DND-41 (cell line): Measurements from ENCODE around the gene MRPL55.

Source experiments
- ATAC-seq: fragments of 200-7000 bp; cut with Tn5 transposase; 3 replicates; pipeline ENCODE4 v1.9.1; 2021; ENCODE audit warnings: low read depth; ENCODE audit not compliant: insufficient read depth
- DNase-seq: peaks from one replicate; pipeline ENCODE4 v3.0.0-alpha.2; 2020
- H2AFZ ChIP-seq: 2 replicates; pipeline ENCODE4 v1.6.0; 2012; ENCODE audit warnings: low read depth, low read length
- H3K27ac ChIP-seq: 2 replicates; pipeline ENCODE4 v1.5.1; 2012; ENCODE audit warnings: low read length, inconsistent platforms
- H3K27me3 ChIP-seq: fragments of 200-600 bp; sonication (generic); 2 replicates; pipeline ENCODE4 v1.6.0; 2012; ENCODE audit warnings: low read length, mild to moderate bottlenecking, inconsistent platforms; ENCODE audit not compliant: insufficient read depth, poor library complexity
- H3K36me3 ChIP-seq: 2 replicates; pipeline ENCODE4 v1.5.1; 2012; ENCODE audit warnings: low read length, inconsistent platforms; ENCODE audit not compliant: insufficient read depth
- H3K4me1 ChIP-seq: 2 replicates; pipeline ENCODE4 v1.5.1; 2012; ENCODE audit warnings: mild to moderate bottlenecking, low read length; ENCODE audit not compliant: insufficient read depth
- H3K4me2 ChIP-seq: 2 replicates; pipeline ENCODE4 v1.6.0; 2012; ENCODE audit warnings: mild to moderate bottlenecking, moderate library complexity, low read length, inconsistent platforms; ENCODE audit not compliant: insufficient read depth
- H3K4me3 ChIP-seq, 2 experiments: fragments of 200-600 bp in 1 of 2; shearing (Covaris generic) in 1 of 2; 2 replicates each; pipeline ENCODE4 v1.5.1; 2012 to 2016; ENCODE audit warnings: inconsistent platforms in 2 of 2, low read length in 2 of 2, mild to moderate bottlenecking in 2 of 2, low read depth in 1 of 2, moderate library complexity in 1 of 2
- H3K79me2 ChIP-seq: 2 replicates; pipeline ENCODE4 v1.6.0; 2012; ENCODE audit warnings: low read length, inconsistent platforms; ENCODE audit not compliant: insufficient read depth
- H3K9ac ChIP-seq: 2 replicates; pipeline ENCODE4 v1.6.0; 2012; ENCODE audit warnings: low read depth, mild to moderate bottlenecking, inconsistent platforms, low read length, moderate library complexity
- H3K9me3 ChIP-seq: 2 replicates; pipeline ENCODE4 v1.5.1; 2012; ENCODE audit warnings: low read length, moderate library complexity, mild to moderate bottlenecking, inconsistent platforms; ENCODE audit not compliant: insufficient read depth, severe bottlenecking
- H4K20me1 ChIP-seq: 2 replicates; pipeline ENCODE4 v1.6.0; 2012; ENCODE audit warnings: low read length; ENCODE audit not compliant: insufficient read depth
- EZH2 ChIP-seq: IDR thresholded peaks from 3 replicates; pipeline ENCODE4 v1.6.1; 2012; ENCODE audit warnings: borderline replicate concordance, low read depth, mild to moderate bottlenecking, moderate library complexity, low read length, inconsistent platforms; ENCODE audit not compliant: severe bottlenecking
- TF ChIP-seq, protein P1 (sequence below): IDR thresholded peaks from 2 replicates; pipeline ENCODE4 v1.5.1; 2012; ENCODE audit warnings: borderline replicate concordance, low read length, moderate library complexity, mild to moderate bottlenecking; ENCODE audit not compliant: poor library complexity, severe bottlenecking; ENCODE audit errors: extremely low read depth

Gene MRPL55

DNA sequence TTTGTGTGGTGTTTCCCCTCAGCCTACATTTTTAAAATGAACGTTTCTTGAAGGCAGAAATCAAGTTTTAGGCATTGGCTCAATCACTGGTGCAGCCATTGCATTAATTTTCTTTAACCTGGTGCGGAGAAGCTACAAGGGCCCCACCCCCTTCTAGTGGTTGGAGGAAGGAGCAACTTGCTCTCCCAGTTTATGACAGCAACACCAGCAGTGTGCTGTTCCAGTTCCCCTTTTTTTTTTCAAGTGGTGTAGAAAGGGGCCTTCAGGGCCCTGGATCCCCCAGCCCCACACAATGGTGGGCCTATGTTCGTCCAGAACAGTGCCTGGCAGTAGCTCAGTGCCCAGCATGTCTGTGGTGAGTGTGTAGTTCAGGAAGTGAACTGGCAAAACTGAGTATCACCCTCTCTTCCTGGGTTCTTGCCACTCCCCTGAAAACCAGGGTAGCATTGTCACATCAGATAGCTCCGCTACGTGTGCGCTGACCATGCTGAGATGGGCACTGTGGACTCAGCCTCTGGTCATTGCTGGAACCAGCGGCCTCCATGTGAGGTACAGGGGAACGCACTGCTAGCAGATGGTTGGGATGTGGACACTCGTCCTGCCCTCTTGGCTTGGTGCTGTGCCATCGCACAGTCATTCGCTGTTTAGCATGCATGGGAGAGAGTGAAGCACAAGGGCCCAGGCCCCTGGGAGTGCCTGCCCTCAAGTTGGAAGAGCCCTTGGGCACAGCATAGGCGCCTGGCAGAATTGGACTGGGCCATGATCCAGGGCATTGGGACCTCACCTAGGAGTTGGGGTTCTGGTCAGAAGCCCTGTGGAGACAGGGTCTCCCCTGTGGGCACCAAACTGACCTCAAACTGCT lies 19.3 kb downstream of the MRPL55 start:
- H3K27me3 ChIP-seq, result no peaks in the 10 kb centered on the region
- H3K4me1 ChIP-seq, result peaks cover 28% of the 10 kb centered on the region
- TF ChIP-seq, protein P1, sequence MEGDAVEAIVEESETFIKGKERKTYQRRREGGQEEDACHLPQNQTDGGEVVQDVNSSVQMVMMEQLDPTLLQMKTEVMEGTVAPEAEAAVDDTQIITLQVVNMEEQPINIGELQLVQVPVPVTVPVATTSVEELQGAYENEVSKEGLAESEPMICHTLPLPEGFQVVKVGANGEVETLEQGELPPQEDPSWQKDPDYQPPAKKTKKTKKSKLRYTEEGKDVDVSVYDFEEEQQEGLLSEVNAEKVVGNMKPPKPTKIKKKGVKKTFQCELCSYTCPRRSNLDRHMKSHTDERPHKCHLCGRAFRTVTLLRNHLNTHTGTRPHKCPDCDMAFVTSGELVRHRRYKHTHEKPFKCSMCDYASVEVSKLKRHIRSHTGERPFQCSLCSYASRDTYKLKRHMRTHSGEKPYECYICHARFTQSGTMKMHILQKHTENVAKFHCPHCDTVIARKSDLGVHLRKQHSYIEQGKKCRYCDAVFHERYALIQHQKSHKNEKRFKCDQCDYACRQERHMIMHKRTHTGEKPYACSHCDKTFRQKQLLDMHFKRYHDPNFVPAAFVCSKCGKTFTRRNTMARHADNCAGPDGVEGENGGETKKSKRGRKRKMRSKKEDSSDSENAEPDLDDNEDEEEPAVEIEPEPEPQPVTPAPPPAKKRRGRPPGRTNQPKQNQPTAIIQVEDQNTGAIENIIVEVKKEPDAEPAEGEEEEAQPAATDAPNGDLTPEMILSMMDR, result no peak
- TF ChIP-seq EZH2, result no peak
- no peak for ATAC-seq
- H4K20me1 ChIP-seq, result peaks cover 95% of the 10 kb centered on the region
- H3K79me2 ChIP-seq, result peaks cover 100% of the 10 kb centered on the region
- H2AFZ ChIP-seq, result no peak overlapping the region
- peaks cover 28% of the 10 kb centered on the region for H3K9me3 ChIP-seq
- peak overlapping the region; percentile 33 for H3K4me2 ChIP-seq
- no peak overlapping the region for H3K4me3 ChIP-seq
- DNase-seq, result no peak
- H3K27ac ChIP-seq, result peak overlapping the region; percentile 20; the same call in 1 of the 2 replicates
- peaks cover 93% of the 10 kb centered on the region for H3K36me3 ChIP-seq
- H3K9ac ChIP-seq, result no peak overlapping the region

DNA sequence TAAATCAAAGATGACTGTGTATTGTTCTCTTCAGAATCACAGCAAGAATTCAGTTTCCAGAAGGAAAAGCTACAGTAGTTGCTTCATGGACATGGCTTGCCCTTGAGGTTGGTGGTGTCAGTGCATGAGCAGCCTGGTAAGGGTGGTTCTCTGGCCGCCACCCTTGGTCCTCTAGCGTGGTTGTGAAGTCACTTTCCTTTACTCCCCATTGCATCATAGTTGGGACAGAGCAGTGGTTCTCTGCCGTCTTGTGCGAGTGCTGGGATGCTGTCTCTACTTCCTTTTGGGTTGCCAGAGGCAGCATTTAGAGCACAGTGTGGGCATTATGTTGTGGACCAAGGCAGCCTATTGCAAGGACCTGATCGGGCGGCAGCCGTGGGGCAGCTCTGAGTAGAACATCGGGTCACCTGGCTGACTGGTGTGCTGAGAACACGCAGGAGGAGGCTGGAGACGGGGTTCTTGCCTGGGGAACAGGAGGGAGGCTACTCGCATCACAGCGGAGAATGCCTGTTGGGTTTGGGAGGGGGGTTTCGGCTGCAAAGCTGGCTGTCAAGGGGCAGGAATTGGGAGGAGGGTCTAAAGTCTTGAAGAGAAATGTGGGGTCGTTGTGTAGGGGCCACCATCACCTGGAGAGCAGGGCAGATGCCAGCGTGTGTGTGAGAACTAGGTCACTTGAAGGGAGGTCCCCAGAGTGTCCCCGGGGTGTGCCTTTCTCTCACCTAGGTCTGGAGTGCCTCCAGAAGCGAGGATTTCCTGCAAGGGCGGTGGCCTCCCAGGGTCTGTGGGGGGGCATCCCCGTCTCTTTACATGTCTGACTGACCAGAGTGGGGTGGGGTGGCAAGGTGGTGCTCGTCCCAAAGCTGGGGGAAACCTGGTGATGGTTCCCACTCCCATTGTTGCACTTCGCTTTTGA lies 20.3 kb downstream of the MRPL55 start:
- no peak for TF ChIP-seq EZH2
- TF ChIP-seq, protein P1, result no peak
- Histone ChIP-seq H3K4me1 (peaks cover 37% of the 10 kb centered on the region), H3K4me3 (no peak overlapping the region), H3K4me2 (no peak overlapping the region), H3K9me3 (peaks cover 19% of the 10 kb centered on the region), H3K27ac (no peak overlapping the region), H3K79me2 (peaks cover 100% of the 10 kb centered on the region), H2AFZ (no peak overlapping the region), H4K20me1 (peaks cover 95% of the 10 kb centered on the region), H3K36me3 (peaks cover 93% of the 10 kb centered on the region), H3K9ac (no peak overlapping the region), H3K27me3 (no peaks in the 10 kb centered on the region)
- DNase-seq (no peak), ATAC-seq (no peak)

DNA sequence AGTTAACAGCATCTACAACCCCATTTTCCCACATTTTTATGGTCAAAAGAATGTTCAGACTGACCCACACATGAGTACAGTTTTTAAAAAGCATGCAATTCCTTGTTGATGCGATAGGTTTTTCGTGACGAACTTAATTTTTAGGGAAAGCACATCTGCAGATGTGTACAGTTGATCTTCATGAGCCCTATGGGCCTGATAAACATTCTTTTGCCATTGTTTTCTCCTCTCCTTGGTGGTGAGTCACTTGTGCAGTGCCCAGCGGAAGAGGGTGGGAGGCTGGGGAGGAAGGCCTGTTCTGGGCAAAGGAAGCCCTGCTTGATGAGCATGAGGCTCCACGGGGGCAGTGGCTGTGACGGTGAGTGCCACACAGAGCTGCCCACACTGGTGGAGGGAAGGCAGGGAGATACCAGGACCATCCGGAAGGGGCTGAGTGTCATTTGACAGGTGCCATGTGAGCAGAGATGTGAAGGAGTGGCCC lies 21.3 kb downstream of the MRPL55 start:
- Histone ChIP-seq H3K36me3 (peaks cover 95% of the 10 kb centered on the region), H3K4me3 (no peak overlapping the region), H3K4me2 (peak overlapping the region; percentile 15; the same call in 1 of the 2 replicates), H3K27me3 (no peaks in the 10 kb centered on the region), H3K27ac (no peak overlapping the region), H3K9ac (no peak overlapping the region), H3K9me3 (peaks cover 10% of the 10 kb centered on the region), H2AFZ (no peak overlapping the region), H3K79me2 (peaks cover 100% of the 10 kb centered on the region), H3K4me1 (peaks cover 40% of the 10 kb centered on the region), H4K20me1 (peaks cover 98% of the 10 kb centered on the region)
- DNase-seq (no peak), ATAC-seq (no peak)
- TF ChIP-seq, protein P1, result no peak
- TF ChIP-seq EZH2, result no peak
